Activated CD8-positive, alpha-beta memory T cell treated with anti-CD3 and anti-CD28 coated beads, Interleukin-2, amount 10 ng/mL, durations not matched to agents 7 days and 5 days (primary cell): ENCODE results near the gene ARHGAP12. TPM values are rescaled to one million over a fixed set of nuclear protein-coding genes. Genes with fewer than 3 reads are reported as not detected.

Experiments
- ATAC-seq: fragments of 150-1000 bp; cut with Tn5 transposase; one replicate; pipeline ENCODE4 v1.10.0; 2021; ENCODE audit warnings: moderate library complexity
- CTCF ChIA-PET: fragments of 350-600 bp; sonication (Branson Sonifier 250); formaldehyde crosslinking; loops from one replicate; lab custom pipeline; 2021; ENCODE audit warnings: antibody characterized with exemption; lab: Charles Lee
- DNase-seq: peaks from one replicate; pipeline ENCODE4 v3.0.0-alpha.2; 2020
- H3K27ac Mint-ChIP-seq: one replicate; pipeline ENCODE4 v1.8.0; 2021; ENCODE audit warnings: mild to moderate bottlenecking, mixed read lengths
- H3K27me3 Mint-ChIP-seq: one replicate; pipeline ENCODE4 v1.8.0; 2021; ENCODE audit warnings: mixed read lengths
- H3K36me3 Mint-ChIP-seq: one replicate; pipeline ENCODE4 v1.8.0; 2021; ENCODE audit warnings: mild to moderate bottlenecking, mixed read lengths
- H3K4me1 Mint-ChIP-seq: one replicate; pipeline ENCODE4 v1.8.0; 2021; ENCODE audit warnings: mixed read lengths
- H3K4me3 Mint-ChIP-seq: one replicate; pipeline ENCODE4 v1.8.0; 2021; ENCODE audit warnings: mild to moderate bottlenecking, moderate library complexity, mixed read lengths
- H3K9me3 Mint-ChIP-seq: one replicate; pipeline ENCODE4 v1.8.0; 2022; ENCODE audit warnings: low read depth, mixed read lengths
- total RNA-seq, 2 experiments: library from RNA; stranded (reverse); gene quantifications; one replicate each; pipeline ENCODE4 v1.2.3, GENCODE V29; 2021

ARHGAP12 gene
- total RNA-seq, 2 experiments from 2014 or later: 3.0 to 7.8 TPM

GRCh38 chr10:31758495-31758894 lies 170.1 kb downstream of the ARHGAP12 start:
- DNase-seq (no peak), ATAC-seq (no peak)
- Mint-ChIP-seq H3K27me3 (no peaks in the 10 kb centered on the region), H3K27ac (no peak overlapping the region), H3K4me3 (no peak overlapping the region), H3K4me1 (peaks cover 14% of the 10 kb centered on the region), H3K36me3 (peaks cover under 1% of the 10 kb centered on the region), H3K9me3 (peaks cover 2% of the 10 kb centered on the region)
- CTCF ChIA-PET: no interaction called here

GRCh38 chr10:31757831-31758230 lies 170.8 kb downstream of the ARHGAP12 start:
- H3K9me3 Mint-ChIP-seq: peaks cover 2% of the 10 kb centered on the region
- peaks cover 14% of the 10 kb centered on the region for H3K4me1 Mint-ChIP-seq
- CTCF ChIA-PET: no interaction called here
- ATAC-seq: no peak
- no peaks in the 10 kb centered on the region for H3K36me3 Mint-ChIP-seq
- H3K27ac Mint-ChIP-seq: no peak overlapping the region
- peak overlapping the region; percentile 21 for H3K4me3 Mint-ChIP-seq
- no peak for DNase-seq
- H3K27me3 Mint-ChIP-seq: no peaks in the 10 kb centered on the region

GRCh38 chr10:31757386-31757791 lies 171.2 kb downstream of the ARHGAP12 start:
- DNase-seq: no peak
- H3K4me3 Mint-ChIP-seq: no peak overlapping the region

GRCh38 chr10:31756729-31757110 lies 171.9 kb downstream of the ARHGAP12 start:
- DNase-seq (no peak), ATAC-seq (no peak)
- Mint-ChIP-seq H3K36me3 (no peaks in the 10 kb centered on the region), H3K27me3 (no peaks in the 10 kb centered on the region), H3K9me3 (no peaks in the 10 kb centered on the region), H3K4me3 (no peak overlapping the region), H3K4me1 (peaks cover 15% of the 10 kb centered on the region), H3K27ac (no peak overlapping the region)
- CTCF ChIA-PET: no interaction called here

More at GRCh38 chr10:31757386-31757791, 171.2 kb downstream of the ARHGAP12 start:
- no peaks in the 10 kb centered on the region for H3K27me3 Mint-ChIP-seq
- no peak overlapping the region for H3K27ac Mint-ChIP-seq
- CTCF ChIA-PET: no interaction called here
- H3K36me3 Mint-ChIP-seq: no peaks in the 10 kb centered on the region
- H3K9me3 Mint-ChIP-seq: no peaks in the 10 kb centered on the region
- peaks cover 14% of the 10 kb centered on the region for H3K4me1 Mint-ChIP-seq
- ATAC-seq: no peak

GRCh38 chr10:31756101-31756728 lies 172.4 kb downstream of the ARHGAP12 start:
- Mint-ChIP-seq H3K9me3 (no peaks in the 10 kb centered on the region), H3K27me3 (no peaks in the 10 kb centered on the region), H3K27ac (no peak overlapping the region), H3K4me1 (peaks cover 20% of the 10 kb centered on the region), H3K36me3 (no peaks in the 10 kb centered on the region), H3K4me3 (no peak overlapping the region)
- ATAC-seq: no peak
- DNase-seq: no peak
- CTCF ChIA-PET: no interaction called here

Other genes starting within 250 kb of the ARHGAP12 start
- gene KIF5B, start 127.6 kb upstream of the ARHGAP12 start, total RNA-seq: 10 to 100 TPM; 65.2 to 76.2 TPM